Retinal pigment epithelial cell (primary cell): ENCODE results near the gene MEX3C.

ENCODE experiments used
- DNase-seq: peaks from one replicate; pipeline ENCODE4 v3.0.0-alpha.2; 2010; ENCODE audit warnings: low read depth
- H3K4me3 ChIP-seq: 2 replicates; pipeline ENCODE4 v1.5.1; 2011; ENCODE audit warnings: mild to moderate bottlenecking, low read length, control low read depth, moderate library complexity
- TF ChIP-seq, protein P1 (sequence below): conservative IDR thresholded peaks from 2 replicates; pipeline ENCODE4 v1.5.1; 2011; ENCODE audit warnings: low read depth, low read length, control low read depth, inconsistent platforms

The MEX3C gene

DNA sequence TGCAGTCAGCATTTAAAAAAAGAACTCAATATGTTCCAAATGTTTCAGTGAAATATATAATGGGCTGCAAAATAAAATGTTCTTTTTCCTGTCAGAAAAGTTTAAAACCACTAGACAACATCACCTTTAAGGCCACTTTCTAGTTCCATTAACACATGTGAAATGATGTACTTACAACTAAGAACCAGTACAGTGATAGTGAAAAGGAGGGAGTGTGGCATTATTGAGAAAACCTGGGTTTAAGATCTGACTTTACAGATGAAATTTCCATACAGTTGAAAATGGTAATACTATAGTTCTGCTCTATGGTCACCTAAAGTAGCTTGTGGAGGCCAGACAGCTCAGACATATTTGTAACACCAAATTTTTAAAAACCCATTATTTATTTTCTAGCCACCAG lies 14.7 kb downstream of the MEX3C start:
- TF ChIP-seq, protein P1, sequence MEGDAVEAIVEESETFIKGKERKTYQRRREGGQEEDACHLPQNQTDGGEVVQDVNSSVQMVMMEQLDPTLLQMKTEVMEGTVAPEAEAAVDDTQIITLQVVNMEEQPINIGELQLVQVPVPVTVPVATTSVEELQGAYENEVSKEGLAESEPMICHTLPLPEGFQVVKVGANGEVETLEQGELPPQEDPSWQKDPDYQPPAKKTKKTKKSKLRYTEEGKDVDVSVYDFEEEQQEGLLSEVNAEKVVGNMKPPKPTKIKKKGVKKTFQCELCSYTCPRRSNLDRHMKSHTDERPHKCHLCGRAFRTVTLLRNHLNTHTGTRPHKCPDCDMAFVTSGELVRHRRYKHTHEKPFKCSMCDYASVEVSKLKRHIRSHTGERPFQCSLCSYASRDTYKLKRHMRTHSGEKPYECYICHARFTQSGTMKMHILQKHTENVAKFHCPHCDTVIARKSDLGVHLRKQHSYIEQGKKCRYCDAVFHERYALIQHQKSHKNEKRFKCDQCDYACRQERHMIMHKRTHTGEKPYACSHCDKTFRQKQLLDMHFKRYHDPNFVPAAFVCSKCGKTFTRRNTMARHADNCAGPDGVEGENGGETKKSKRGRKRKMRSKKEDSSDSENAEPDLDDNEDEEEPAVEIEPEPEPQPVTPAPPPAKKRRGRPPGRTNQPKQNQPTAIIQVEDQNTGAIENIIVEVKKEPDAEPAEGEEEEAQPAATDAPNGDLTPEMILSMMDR, result no peak
- H3K4me3 ChIP-seq, result no peak overlapping the region
- no peak for DNase-seq

DNA sequence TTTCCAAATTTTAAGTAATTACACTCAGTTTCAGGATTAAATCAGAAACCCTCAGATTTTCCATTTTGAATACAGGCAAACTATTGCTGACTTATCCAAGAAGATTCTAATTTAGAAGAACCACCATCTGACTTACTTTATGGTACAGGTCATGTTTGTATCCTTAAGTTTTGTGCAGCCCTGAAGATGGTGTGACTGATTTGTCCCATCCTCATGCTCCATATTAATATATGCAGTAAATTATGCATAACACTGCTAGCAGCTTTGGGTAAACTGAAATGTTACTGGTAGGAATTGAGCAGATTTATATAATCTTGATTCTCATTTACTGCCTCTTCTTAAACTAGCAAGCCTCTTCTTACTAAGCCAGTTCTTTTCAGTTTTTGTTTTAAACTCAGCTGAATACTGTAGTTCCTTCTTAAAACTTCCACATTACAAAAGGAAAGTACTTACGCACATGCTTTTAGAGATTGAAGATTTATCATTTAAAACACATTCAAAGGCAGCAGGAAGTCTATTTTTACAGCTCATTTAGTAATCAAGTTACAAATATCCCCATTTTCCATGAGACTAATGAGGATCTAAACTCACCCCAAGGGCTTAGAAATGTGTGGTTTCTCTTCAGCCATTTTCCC lies 25.7 kb downstream of the MEX3C start:
- no peak overlapping the region for H3K4me3 ChIP-seq
- TF ChIP-seq, protein P1, result no peak
- DNase-seq, result no peak

DNA sequence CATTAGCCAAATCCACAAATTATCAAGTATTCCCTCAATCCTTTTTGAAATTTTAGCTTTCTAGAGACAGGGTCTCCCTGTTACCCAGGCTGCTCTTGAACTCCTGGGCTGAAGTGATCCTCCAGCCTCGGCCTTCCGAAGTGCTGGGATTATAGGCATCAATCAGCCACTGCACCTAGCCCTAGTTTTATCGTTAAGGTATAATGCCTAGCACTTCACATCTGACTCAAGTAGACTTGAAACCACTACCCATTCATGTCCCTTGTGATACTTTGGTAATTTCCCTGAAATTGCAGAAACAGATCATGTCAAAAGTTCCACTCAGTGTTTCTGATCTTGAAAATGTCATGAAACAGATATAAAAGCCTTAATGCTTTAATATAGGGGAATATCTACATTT lies 26.3 kb downstream of the MEX3C start:
- H3K4me3 ChIP-seq, result no peak overlapping the region
- DNase-seq, result no peak
- TF ChIP-seq, protein P1, result no peak

DNA sequence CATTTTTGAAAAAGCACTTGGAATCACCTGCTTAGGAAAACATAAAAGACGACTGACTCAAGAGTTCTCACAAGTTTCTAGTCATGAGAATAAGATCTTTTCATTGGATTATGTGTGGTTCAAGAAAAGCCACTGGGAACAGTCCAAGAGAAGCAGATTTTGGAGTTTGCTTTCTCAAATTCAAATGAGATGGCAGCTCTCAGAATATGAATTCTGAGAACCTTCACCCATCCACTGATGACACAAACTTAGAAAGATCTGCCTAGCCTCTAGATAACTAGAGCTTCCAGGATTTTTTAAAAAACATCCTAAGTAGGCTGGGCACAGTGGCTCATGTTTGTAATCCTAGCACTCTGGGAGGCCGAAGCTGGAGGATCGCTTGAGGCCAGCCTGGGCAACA lies 26.8 kb downstream of the MEX3C start:
- TF ChIP-seq, protein P1, result no peak
- no peak for DNase-seq
- H3K4me3 ChIP-seq, result no peak overlapping the region

DNA sequence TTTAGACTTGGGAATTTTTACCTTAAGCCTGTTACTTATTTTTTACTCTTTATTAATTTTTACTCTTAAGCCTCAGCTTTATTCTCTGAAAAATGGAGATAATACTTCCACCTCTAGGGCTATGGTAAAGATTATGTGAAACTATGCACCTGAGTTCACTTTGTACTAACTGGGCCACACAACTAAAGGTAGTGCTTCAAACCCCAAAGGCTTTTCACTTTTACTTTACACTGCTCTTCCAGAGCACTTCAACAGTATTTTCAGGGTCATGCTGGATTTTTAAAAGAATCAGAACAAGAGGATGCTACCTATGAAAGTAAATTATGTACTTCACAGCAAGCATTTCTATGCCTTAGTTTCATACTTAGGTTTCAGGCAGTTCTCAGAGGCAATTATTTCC lies 27.8 kb downstream of the MEX3C start:
- H3K4me3 ChIP-seq, result no peak overlapping the region
- TF ChIP-seq, protein P1, result no peak
- DNase-seq, result no peak

DNA sequence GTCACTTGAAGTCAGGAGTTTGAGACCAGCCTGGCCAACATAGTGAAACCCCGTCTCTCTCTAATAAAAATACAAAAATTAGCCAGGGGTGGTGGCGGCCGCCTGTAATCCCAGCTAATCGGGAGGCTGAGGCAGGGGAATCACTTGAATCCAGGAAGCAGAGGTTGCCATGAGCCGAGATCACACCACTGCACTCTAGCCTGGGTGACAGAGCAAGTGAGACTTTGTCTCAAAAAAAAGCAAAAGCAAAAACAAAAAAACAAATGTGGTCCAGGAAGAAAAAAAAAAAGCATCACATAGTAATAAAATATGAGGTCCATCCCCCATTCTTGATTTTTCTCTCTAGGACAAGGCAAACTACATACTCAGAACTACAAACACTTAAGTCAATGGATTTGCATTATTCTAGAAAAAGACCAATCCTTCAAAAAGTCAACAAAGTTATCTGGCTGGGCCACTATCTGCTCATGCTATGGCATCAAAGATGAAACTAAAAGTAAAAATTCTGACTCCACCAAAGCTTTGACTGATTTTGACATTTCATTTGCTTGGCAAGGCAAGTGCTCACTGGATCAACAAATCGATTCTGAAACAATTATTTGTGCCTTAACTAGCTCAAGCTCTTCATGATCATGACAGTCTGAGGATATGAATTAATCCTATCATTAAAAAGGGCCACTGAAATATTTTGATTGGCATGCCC lies 28.4 kb downstream of the MEX3C start:
- TF ChIP-seq, protein P1, result no peak
- no peak for DNase-seq
- no peak overlapping the region for H3K4me3 ChIP-seq
